ENCODE results near the gene BPIFB4. TPM values are rescaled to one million over a fixed set of nuclear protein-coding genes. Genes with fewer than 3 reads are reported as not detected.

The BPIFB4 gene
- total RNA-seq, 1 experiment from 2014 or later = not detected

DNA sequence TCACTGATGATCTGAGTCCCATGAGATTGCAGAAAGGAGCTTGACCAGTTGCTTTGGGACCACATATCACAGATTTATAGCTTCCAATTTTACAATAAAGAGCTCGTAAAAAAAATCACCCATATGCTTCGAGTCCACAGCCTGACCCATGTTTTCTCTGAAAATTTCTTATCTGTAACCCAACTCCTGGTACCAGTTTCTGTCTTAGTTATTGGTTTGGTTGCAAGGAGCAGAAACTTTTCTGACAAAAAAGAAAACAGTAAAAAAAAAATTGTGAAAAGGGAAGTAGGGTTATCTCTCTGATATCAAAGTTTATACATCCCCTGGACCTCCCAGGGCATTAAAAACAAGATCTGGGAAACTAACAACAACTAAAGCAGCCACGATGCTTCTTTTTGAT is 57.8 kb downstream of the BPIFB4 start:
- H3K9me3 ChIP-seq (ENCODE audit: low read depth, low read length, poor library complexity, severe bottlenecking) = no peaks in the 10 kb centered on the region
- H3K4me1 ChIP-seq (ENCODE audit: insufficient read depth, low read length, poor library complexity, severe bottlenecking) = no peaks in the 10 kb centered on the region
- POLR2A ChIA-PET (ENCODE audit: low non-redundant PET) = no interaction called here
- intact Hi-C loops (cut with micrococcal nuclease; ENCODE audit: unreplicated experiment) = no loop called here
- H3K27ac ChIP-seq (ENCODE audit: low read depth, low read length, poor library complexity, severe bottlenecking) = no peak overlapping the region
- no peaks in the 10 kb centered on the region for H3K36me3 ChIP-seq (ENCODE audit: insufficient read depth, low read length, poor library complexity, severe bottlenecking)
- no peak for DNase-seq (ENCODE audit: low spot score)
- TF ChIP-seq, protein P1, sequence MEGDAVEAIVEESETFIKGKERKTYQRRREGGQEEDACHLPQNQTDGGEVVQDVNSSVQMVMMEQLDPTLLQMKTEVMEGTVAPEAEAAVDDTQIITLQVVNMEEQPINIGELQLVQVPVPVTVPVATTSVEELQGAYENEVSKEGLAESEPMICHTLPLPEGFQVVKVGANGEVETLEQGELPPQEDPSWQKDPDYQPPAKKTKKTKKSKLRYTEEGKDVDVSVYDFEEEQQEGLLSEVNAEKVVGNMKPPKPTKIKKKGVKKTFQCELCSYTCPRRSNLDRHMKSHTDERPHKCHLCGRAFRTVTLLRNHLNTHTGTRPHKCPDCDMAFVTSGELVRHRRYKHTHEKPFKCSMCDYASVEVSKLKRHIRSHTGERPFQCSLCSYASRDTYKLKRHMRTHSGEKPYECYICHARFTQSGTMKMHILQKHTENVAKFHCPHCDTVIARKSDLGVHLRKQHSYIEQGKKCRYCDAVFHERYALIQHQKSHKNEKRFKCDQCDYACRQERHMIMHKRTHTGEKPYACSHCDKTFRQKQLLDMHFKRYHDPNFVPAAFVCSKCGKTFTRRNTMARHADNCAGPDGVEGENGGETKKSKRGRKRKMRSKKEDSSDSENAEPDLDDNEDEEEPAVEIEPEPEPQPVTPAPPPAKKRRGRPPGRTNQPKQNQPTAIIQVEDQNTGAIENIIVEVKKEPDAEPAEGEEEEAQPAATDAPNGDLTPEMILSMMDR (conservative IDR thresholded peaks at IDR 0.05; ENCODE audit: low read depth, low read length) = no peak
- no peak for TF ChIP-seq EZH2 (IDR thresholded peaks at IDR 0.05; ENCODE audit: borderline replicate concordance, low read depth, low read length, poor library complexity, severe bottlenecking)
- BruUV-seq (replicated peaks) = no TSS peak
- CTCF ChIA-PET = no interaction called here
- no peak overlapping the region for H3K4me3 ChIP-seq (ENCODE audit: low read depth, low read length, poor library complexity, severe bottlenecking)
- H3K27me3 ChIP-seq (replicated peaks; ENCODE audit: insufficient read depth, low read depth, low read length, poor library complexity) = no peaks in the 10 kb centered on the region

DNA sequence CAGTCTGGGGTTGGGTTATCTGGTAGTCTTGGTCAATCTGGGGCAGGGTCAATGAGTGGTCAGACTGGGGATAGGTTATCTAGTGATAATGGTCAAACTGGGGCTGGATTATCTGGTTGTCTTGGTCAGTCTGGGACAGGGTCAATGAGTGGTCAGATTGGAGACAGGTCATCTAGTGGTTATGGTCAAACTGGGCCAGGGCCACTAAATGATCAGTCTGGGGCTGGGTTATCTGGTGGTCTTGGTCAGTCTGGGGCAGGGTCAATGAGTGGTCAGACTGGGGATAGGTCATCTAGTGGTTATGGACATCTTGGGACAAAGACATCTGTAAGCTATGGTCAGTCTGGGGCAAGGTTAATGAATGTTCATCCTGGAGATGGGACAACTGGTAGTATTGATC is 60.0 kb downstream of the BPIFB4 start:
- ChIA-PET CTCF (no interaction called here), POLR2A (ENCODE audit: low non-redundant PET) (no interaction called here)
- no peaks in the 10 kb centered on the region for H3K36me3 ChIP-seq (ENCODE audit: insufficient read depth, low read length, poor library complexity, severe bottlenecking)
- H3K27ac ChIP-seq (ENCODE audit: low read depth, low read length, poor library complexity, severe bottlenecking) = no peak overlapping the region
- BruUV-seq (replicated peaks) = no TSS peak
- peaks cover 2% of the 10 kb centered on the region for H3K27me3 ChIP-seq (replicated peaks; ENCODE audit: insufficient read depth, low read depth, low read length, poor library complexity)
- intact Hi-C loops (cut with micrococcal nuclease; ENCODE audit: unreplicated experiment) = no loop called here
- DNase-seq (ENCODE audit: low spot score) = no peak
- TF ChIP-seq, protein P1 (conservative IDR thresholded peaks at IDR 0.05; ENCODE audit: low read depth, low read length) = no peak
- TF ChIP-seq EZH2 (IDR thresholded peaks at IDR 0.05; ENCODE audit: borderline replicate concordance, low read depth, low read length, poor library complexity, severe bottlenecking) = no peak
- H3K4me1 ChIP-seq (ENCODE audit: insufficient read depth, low read length, poor library complexity, severe bottlenecking) = no peaks in the 10 kb centered on the region
- no peaks in the 10 kb centered on the region for H3K9me3 ChIP-seq (ENCODE audit: low read depth, low read length, poor library complexity, severe bottlenecking)
- H3K4me3 ChIP-seq (ENCODE audit: low read depth, low read length, poor library complexity, severe bottlenecking) = no peak overlapping the region

DNA sequence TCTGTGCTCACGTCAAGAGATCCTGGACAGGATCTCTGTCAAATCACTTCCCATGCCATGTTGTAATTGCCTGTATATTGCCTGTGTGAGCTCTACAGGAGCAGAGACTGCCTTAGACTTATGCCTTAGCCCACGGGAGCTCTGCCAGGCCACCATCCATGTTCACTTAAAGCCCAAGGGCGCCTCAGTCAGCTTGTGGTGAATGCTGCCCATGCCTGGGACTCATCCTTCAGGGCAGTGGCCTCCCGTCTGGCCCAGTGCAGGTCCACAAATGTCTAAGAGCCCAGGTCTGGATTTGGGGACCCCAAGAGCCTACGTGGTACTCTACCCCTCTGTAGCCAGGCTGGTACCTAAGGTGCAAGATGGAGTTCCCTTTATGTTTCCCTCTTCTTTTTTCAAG is 66.1 kb downstream of the BPIFB4 start:
- H3K4me3 ChIP-seq (ENCODE audit: low read depth, low read length, poor library complexity, severe bottlenecking) = no peak overlapping the region
- CTCF ChIA-PET = no interaction called here
- POLR2A ChIA-PET (ENCODE audit: low non-redundant PET) = no interaction called here
- peaks cover 11% of the 10 kb centered on the region for H3K27me3 ChIP-seq (replicated peaks; ENCODE audit: insufficient read depth, low read depth, low read length, poor library complexity)
- BruUV-seq (replicated peaks) = no TSS peak
- H3K4me1 ChIP-seq (ENCODE audit: insufficient read depth, low read length, poor library complexity, severe bottlenecking) = no peaks in the 10 kb centered on the region
- no peak for TF ChIP-seq EZH2 (IDR thresholded peaks at IDR 0.05; ENCODE audit: borderline replicate concordance, low read depth, low read length, poor library complexity, severe bottlenecking)
- TF ChIP-seq, protein P1 (conservative IDR thresholded peaks at IDR 0.05; ENCODE audit: low read depth, low read length) = no peak
- intact Hi-C loops (cut with micrococcal nuclease; ENCODE audit: unreplicated experiment) = no loop called here
- H3K36me3 ChIP-seq (ENCODE audit: insufficient read depth, low read length, poor library complexity, severe bottlenecking) = no peaks in the 10 kb centered on the region
- H3K9me3 ChIP-seq (ENCODE audit: low read depth, low read length, poor library complexity, severe bottlenecking) = no peaks in the 10 kb centered on the region
- no peak overlapping the region for H3K27ac ChIP-seq (ENCODE audit: low read depth, low read length, poor library complexity, severe bottlenecking)
- no peak for DNase-seq (ENCODE audit: low spot score)
